K562 (cell line): Measurements from ENCODE around the gene RAI14. TPM values are rescaled to one million over a fixed set of nuclear protein-coding genes. Genes with fewer than 3 reads are reported as not detected.

Source experiments
- ATAC-seq: fragments of 200-7000 bp; cut with Tn5 transposase; 3 replicates; pipeline ENCODE4 v1.9.1; 2020; ENCODE audit warnings: moderate library complexity
- BruUV-seq: library from RNA; stranded (reverse); fragments of 400-500 nt; replicated peaks from 2 replicates; lab custom pipeline; 2021; lab: Mats Ljungman, UMichigan
- CTCF ChIA-PET: fragments of 300-600 bp; formaldehyde crosslinking; extraction: SDS; loops from one replicate; lab custom pipeline; 2021; ENCODE audit warnings: low intra/inter-chr PET ratio; lab: Yijun Ruan, JAX
- POLR2A ChIA-PET: fragments of 300-600, 350-650 bp; sonication (Branson Sonifier 250); formaldehyde crosslinking; extraction: SDS; loops from one replicate; lab custom pipeline; 2021; ENCODE audit warnings: antibody characterized with exemption, inconsistent platforms; lab: Yijun Ruan, JAX
- DNase-seq, 4 experiments: peaks; one replicate each; pipeline versions ENCODE4 v3.0.0 to v3.0.0-alpha.2; 2011 to 2018; ENCODE audit warnings: low spot score in 3 of 4, mixed read lengths in 3 of 4; ENCODE audit errors: extremely low read depth in 1 of 4
- FAIRE-seq: peaks from 2 replicates; lab custom pipeline; 2011; peaks lifted over from hg19 to GRCh38; lab: Jason Lieb, UNC
- H2AFZ ChIP-seq: 2 replicates; pipeline ENCODE4 v1.6.0; 2011; ENCODE audit warnings: low read depth, low read length, control low read depth, inconsistent platforms
- H3K27ac ChIP-seq: fragments of 200-600 bp; 3 replicates; pipeline ENCODE4 v1.8.0; 2011; ENCODE audit warnings: low read depth, mild to moderate bottlenecking, control low read depth, inconsistent platforms, low read length, moderate library complexity, mixed read lengths; ENCODE audit errors: extremely low read depth
- H3K27me3 ChIP-seq, 2 experiments: fragments of 300-600 bp in 1 of 2; 2 replicates in 1 of 2; 3 replicates in 1 of 2; pipeline versions ENCODE4 v1.6.0 to v1.8.0; 2011; ENCODE audit warnings: inconsistent platforms in 2 of 2, low read length in 2 of 2, mild to moderate bottlenecking in 1 of 2, mixed read lengths in 1 of 2, moderate library complexity in 1 of 2; ENCODE audit not compliant: control insufficient read depth in 2 of 2, insufficient read depth in 2 of 2
- H3K36me3 ChIP-seq: fragments of 300-600 bp; 3 replicates; pipeline ENCODE4 v1.8.0; 2011; ENCODE audit warnings: mild to moderate bottlenecking, low read length, inconsistent platforms; ENCODE audit not compliant: control insufficient read depth, insufficient read depth
- H3K4me1 ChIP-seq, 2 experiments: fragments of 200-600 bp in 1 of 2; replicated peaks in 1 of 2; 2 replicates in 1 of 2; 3 replicates in 1 of 2; pipeline versions ENCODE4 v1.5.1 to v1.8.0; 2011; ENCODE audit warnings: inconsistent platforms in 2 of 2, low read length in 2 of 2, mild to moderate bottlenecking in 1 of 2, mixed read lengths in 1 of 2, moderate library complexity in 1 of 2; ENCODE audit not compliant: control insufficient read depth in 2 of 2, insufficient read depth in 2 of 2
- H3K4me2 ChIP-seq: 2 replicates; pipeline ENCODE4 v1.6.1; 2011; ENCODE audit warnings: low read length, control low read depth, inconsistent platforms, mixed read lengths; ENCODE audit not compliant: insufficient read depth
- H3K4me3 ChIP-seq: fragments of 200-600 bp; sonication (generic), shearing (Covaris generic); 2 replicates; pipeline ENCODE4 v1.5.1; 2016; ENCODE audit warnings: control low read depth, inconsistent platforms
- H3K79me2 ChIP-seq: fragments of 200-600 bp; 3 replicates; pipeline ENCODE4 v1.8.0; 2011; ENCODE audit warnings: low read length, inconsistent platforms; ENCODE audit not compliant: control insufficient read depth, insufficient read depth
- H3K9ac ChIP-seq, 2 experiments: 2 replicates each; pipeline versions ENCODE4 v1.6.0 to v1.6.1; 2011; ENCODE audit warnings: low read depth in 2 of 2, low read length in 2 of 2, control low read depth in 1 of 2, inconsistent platforms in 1 of 2, mild to moderate bottlenecking in 1 of 2, mixed read lengths in 1 of 2; ENCODE audit not compliant: insufficient read depth in 1 of 2
- H3K9me1 ChIP-seq: one replicate; pipeline ENCODE4 v1.6.0; 2011; ENCODE audit warnings: inconsistent platforms, mild to moderate bottlenecking, low read length, moderate library complexity; ENCODE audit not compliant: control insufficient read depth, insufficient read depth
- H3K9me3 ChIP-seq: replicated peaks from 2 replicates; pipeline ENCODE4 v1.5.1; 2011; ENCODE audit warnings: low read depth, low read length, inconsistent platforms; ENCODE audit not compliant: control insufficient read depth, insufficient read depth
- H4K20me1 ChIP-seq: replicated peaks from 2 replicates; pipeline ENCODE4 v1.6.1; 2011; ENCODE audit warnings: low read length, inconsistent platforms, mixed read lengths; ENCODE audit not compliant: control insufficient read depth, insufficient read depth
- KLF1 ChIP-seq: fragments of 450-650 bp; IDR thresholded peaks from 2 replicates; pipeline ENCODE4 v1.6.1; 2016; ENCODE audit warnings: missing genetic modification characterization, missing compliant biosample characterization
- MAFG ChIP-seq: fragments of 450-650 bp; conservative IDR thresholded peaks from 2 replicates; pipeline ENCODE4 v1.6.1; 2016; ENCODE audit warnings: missing genetic modification characterization, missing compliant biosample characterization
- MAZ ChIP-seq, 2 experiments: fragments of 450-650 bp in 1 of 2; sonication (generic) in 1 of 2; formaldehyde crosslinking; IDR thresholded peaks in 1 of 2; conservative IDR thresholded peaks in 1 of 2; 2 replicates each; pipeline versions ENCODE4 v1.4.0 to v1.5.0; 2020; ENCODE audit warnings: mild to moderate bottlenecking in 1 of 2, missing genetic modification reagents in 1 of 2
- PTBP1 ChIP-seq: fragments of 200-400 bp; formaldehyde crosslinking; IDR thresholded peaks from 2 replicates; pipeline ENCODE4 v1.6.1; 2017; ENCODE audit warnings: low read depth, low read length
- ZNF239 ChIP-seq: fragments of 250-450 bp; sonication (Bioruptor Pico); IDR thresholded peaks from 2 replicates; pipeline ENCODE4 v1.4.0; 2020; ENCODE audit warnings: mild to moderate bottlenecking
- ZNF316 ChIP-seq: fragments of 450-650 bp; IDR thresholded peaks from 2 replicates; pipeline ENCODE4 v1.6.1; 2016
- ZNF76 ChIP-seq: fragments of 250-450 bp; sonication (Bioruptor Pico); IDR thresholded peaks from 2 replicates; pipeline ENCODE4 v1.4.0; 2020; ENCODE audit warnings: mild to moderate bottlenecking, moderate library complexity, borderline replicate concordance
- WGBS: fragments of 100-300 bp; shearing (Covaris generic); methylation state at CpG from one replicate; pipeline ENCODE4 v1.1.6; 2016; ENCODE audit warnings: low coverage, mixed read lengths; ENCODE audit not compliant: insufficient coverage; ENCODE audit errors: missing lambda C conversion rate; 5-methylcytosine and 5-hydroxymethylcytosine counted together
- in situ Hi-C: fragments of 300-500 bp; cut with MboI; formaldehyde crosslinking; loops from 4 replicates; pipeline ENCODE4 v1.15.0; 2018; ENCODE audit warnings: inconsistent platforms, mixed read lengths
- intact Hi-C: fragments of 100-400 bp; cut with micrococcal nuclease; formaldehyde crosslinking; loops from 2 replicates; pipeline ENCODE4 v1.14.2; 2022
- polyA plus RNA-seq, 8 experiments: library from polyadenylated mRNA; depleted of rRNA in 4 of 8; stranded (reverse) in 5 of 8; unstranded in 3 of 8; fragments of >200 nt; fragmentation: Nextera tagmentation in 2 of 8; fragmentation: Illumina TruSeq in 1 of 8; extraction: Ambion mirVana in 2 of 8; extraction: Trizol in 1 of 8; gene quantifications; 2 replicates each; pipeline versions ENCODE4 v1.2.1 to v1.2.3, GENCODE V29; 2011 to 2014; ENCODE audit warnings: inconsistent platforms in 1 of 8, missing spikeins in 1 of 8
- total RNA-seq, 7 experiments: library from RNA; depleted of rRNA in 6 of 7; stranded (reverse); fragments of >200 nt in 6 of 7; fragmentation: Illumina TruSeq in 2 of 7; extraction: Trizol in 2 of 7; gene quantifications; 2 replicates each; pipeline versions ENCODE4 v1.2.1 to v1.2.3, GENCODE V29; 2011 to 2021; ENCODE audit warnings: low replicate concordance in 1 of 7
- TF ChIP-seq, protein P1 (sequence below): fragments of 450-650 bp; IDR thresholded peaks from 2 replicates; pipeline ENCODE4 v1.6.1; 2016

RAI14 gene
- total and polyA plus RNA-seq, 9 of the 15 experiments (the other 6 are each of a cell fraction or from before 2014, with no cell fraction given), result 11.3 to 82.5 (median 34.8) TPM

DNA sequence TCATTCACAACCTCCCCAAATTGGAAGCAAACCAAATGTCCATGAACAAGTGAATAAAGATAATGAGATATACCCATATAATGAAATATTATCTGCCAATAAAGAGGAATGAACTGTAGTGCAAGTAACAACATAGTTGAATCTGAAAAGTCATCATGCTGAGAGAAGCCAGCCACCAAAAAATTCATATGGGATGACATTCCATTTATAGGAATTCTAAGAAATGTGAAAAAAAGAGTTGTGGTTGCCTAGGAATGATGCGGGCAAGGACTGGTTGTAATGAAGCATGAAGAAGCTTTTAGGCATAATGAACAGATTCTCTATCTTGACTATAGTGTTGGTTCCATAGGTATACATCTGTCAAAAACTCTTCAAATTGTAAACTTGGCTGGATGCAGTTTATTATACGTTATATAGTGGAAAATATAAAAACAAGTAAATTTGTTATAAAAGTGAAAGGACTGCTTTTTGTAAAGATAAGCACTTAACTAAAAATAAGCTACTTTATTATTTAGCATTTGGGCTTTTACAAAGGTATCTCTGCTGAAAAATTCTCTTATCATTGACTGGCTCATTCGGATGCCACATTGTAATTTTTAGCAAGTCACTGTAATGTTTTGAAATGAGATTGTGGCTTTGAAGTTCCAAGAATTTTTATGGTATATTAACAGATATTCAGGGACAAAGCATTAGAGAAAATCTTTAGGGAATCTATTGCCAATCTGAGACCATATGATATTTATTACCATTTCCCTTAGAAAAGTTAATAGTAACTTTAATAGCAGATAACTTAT is 161.6 kb downstream of the RAI14 start:
- no TSS peak for BruUV-seq
- FAIRE-seq, result no peak

More for the DNA sequence above, 161.6 kb downstream of the RAI14 start:
- no peak overlapping the region for H2AFZ ChIP-seq
- H3K4me2 ChIP-seq, result no peak overlapping the region
- H3K36me3 ChIP-seq, result peaks cover 21% of the 10 kb centered on the region; the same call in 1 of the 3 replicates
- no peak for ATAC-seq
- intact Hi-C loops, result no loop called here
- POLR2A ChIA-PET, result interaction anchor here (1.0 to 1.5 kb wide), 3 partner anchors 11 to 18 kb away, joined by 3 to 4 read pairs (median 4); no protein-coding TSS in a partner anchor
- WGBS, result 46% methylated on average over 3 of the region's 3 CpGs
- in situ Hi-C loops, result no loop called here
- H3K4me1 ChIP-seq, result peaks cover 0 to 2% of the 10 kb centered on the region in 2 experiments; a peak in 2 of 5 replicates
- no peaks in the 10 kb centered on the region for H3K27me3 ChIP-seq
- no peaks in the 10 kb centered on the region for H4K20me1 ChIP-seq
- H3K9me3 ChIP-seq, result no peaks in the 10 kb centered on the region
- H3K4me3 ChIP-seq, result no peak overlapping the region
- CTCF ChIA-PET, result no interaction called here
- TF ChIP-seq ZNF239 (CRISPR knock-in tag) (no peak), MAFG (tag) (peak; percentile 59; the same call in 1 of the 2 replicates), MAZ (CRISPR knock-in tag; conservative IDR thresholded peaks at IDR 0.05 in 1 of 2, IDR thresholded peaks at IDR 0.05 in 1 of 2) (no peak), ZNF316 (0 out of 2 replicates have a peak, but pooled peaks have one; percentile 18), KLF1 (tag) (no peak), ZNF76 (no peak), PTBP1 (no peak)
- TF ChIP-seq, protein P1, sequence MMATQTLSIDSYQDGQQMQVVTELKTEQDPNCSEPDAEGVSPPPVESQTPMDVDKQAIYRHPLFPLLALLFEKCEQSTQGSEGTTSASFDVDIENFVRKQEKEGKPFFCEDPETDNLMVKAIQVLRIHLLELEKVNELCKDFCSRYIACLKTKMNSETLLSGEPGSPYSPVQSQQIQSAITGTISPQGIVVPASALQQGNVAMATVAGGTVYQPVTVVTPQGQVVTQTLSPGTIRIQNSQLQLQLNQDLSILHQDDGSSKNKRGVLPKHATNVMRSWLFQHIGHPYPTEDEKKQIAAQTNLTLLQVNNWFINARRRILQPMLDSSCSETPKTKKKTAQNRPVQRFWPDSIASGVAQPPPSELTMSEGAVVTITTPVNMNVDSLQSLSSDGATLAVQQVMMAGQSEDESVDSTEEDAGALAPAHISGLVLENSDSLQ, result no peak
- TF ChIP-seq, all 486 proteins: peak for 2
- H3K9me1 ChIP-seq, result no peaks in the 10 kb centered on the region
- H3K27ac ChIP-seq, result no peak overlapping the region
- H3K79me2 ChIP-seq, result no peaks in the 10 kb centered on the region
- H3K9ac ChIP-seq, result no peak overlapping the region
- no peak for DNase-seq
